Hepatocyte (in vitro differentiated cells): ENCODE measurements around the gene MATCAP1.

Experiments
- EZH2phosphoT487 ChIP-seq: fragments of 200-600 bp; sonication (generic); IDR thresholded peaks from one replicate; pipeline ENCODE4 v1.6.1; 2018; ENCODE audit warnings: antibody characterized with exemption, mild to moderate bottlenecking, low read depth, moderate library complexity; ENCODE audit not compliant: unreplicated experiment, severe bottlenecking
- TF ChIP-seq, protein P1 (sequence below): fragments of 200-600 bp; sonication (generic); IDR thresholded peaks from 2 replicates; pipeline ENCODE4 v1.5.1; 2016; ENCODE audit warnings: antibody characterized with exemption, mild to moderate bottlenecking; ENCODE audit not compliant: poor library complexity

DNA sequence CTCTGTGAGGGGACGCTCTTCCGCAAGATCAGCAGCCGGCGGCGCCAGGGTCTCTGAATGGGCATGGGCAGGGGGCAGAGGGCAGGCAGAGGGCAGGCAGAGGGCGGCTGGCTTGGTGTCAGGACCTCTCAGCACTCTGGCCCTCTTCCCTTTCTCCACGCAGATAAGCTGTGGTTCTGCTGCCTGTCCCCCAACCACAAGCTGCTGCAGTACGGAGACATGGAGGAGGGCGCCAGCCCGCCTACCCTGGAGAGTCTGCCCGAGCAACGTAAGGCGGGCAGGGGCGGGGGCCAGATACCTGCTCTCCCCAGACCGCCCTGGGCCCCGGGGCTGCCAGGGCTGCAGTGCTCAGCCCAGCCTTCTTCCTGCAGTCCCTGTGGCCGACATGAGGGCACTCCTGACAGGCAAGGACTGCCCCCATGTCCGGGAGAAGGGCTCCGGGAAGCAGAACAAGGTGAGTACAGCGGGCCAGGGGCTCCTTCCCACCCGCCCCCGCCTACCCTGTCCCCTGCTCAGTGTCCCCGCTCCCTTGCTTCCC, 19.3 kb upstream of the MATCAP1 start:
- TF ChIP-seq, protein P1, sequence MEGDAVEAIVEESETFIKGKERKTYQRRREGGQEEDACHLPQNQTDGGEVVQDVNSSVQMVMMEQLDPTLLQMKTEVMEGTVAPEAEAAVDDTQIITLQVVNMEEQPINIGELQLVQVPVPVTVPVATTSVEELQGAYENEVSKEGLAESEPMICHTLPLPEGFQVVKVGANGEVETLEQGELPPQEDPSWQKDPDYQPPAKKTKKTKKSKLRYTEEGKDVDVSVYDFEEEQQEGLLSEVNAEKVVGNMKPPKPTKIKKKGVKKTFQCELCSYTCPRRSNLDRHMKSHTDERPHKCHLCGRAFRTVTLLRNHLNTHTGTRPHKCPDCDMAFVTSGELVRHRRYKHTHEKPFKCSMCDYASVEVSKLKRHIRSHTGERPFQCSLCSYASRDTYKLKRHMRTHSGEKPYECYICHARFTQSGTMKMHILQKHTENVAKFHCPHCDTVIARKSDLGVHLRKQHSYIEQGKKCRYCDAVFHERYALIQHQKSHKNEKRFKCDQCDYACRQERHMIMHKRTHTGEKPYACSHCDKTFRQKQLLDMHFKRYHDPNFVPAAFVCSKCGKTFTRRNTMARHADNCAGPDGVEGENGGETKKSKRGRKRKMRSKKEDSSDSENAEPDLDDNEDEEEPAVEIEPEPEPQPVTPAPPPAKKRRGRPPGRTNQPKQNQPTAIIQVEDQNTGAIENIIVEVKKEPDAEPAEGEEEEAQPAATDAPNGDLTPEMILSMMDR: no peak
- TF ChIP-seq EZH2phosphoT487: no peak
